HepG2 (cell line): ENCODE results near the gene CAND2. TPM values are rescaled to one million over a fixed set of nuclear protein-coding genes. Genes with fewer than 3 reads are reported as not detected.

Experiments used
- ATF7 ChIP-seq, 2 experiments: fragments of 450-650 bp in 1 of 2; sonication (generic) in 1 of 2; formaldehyde crosslinking in 1 of 2; IDR thresholded peaks; 2 replicates each; pipeline versions ENCODE4 v1.4.0 to v1.6.1; 2016 to 2020; ENCODE audit warnings: antibody characterized with exemption in 1 of 2, mild to moderate bottlenecking in 1 of 2, missing genetic modification reagents in 1 of 2
- ELF3 ChIP-seq: IDR thresholded peaks from 2 replicates; pipeline ENCODE4 v1.6.1; 2016; ENCODE audit warnings: missing genetic modification reagents, missing compliant biosample characterization
- HNF4G ChIP-seq, 2 experiments: sonication (generic) in 1 of 2; formaldehyde crosslinking in 1 of 2; IDR thresholded peaks; 2 replicates each; pipeline versions ENCODE4 v1.4.0 to v1.6.1; 2011 to 2020; ENCODE audit warnings: borderline replicate concordance in 2 of 2, low read depth in 2 of 2, mild to moderate bottlenecking in 2 of 2, low read length in 1 of 2, missing genetic modification reagents in 1 of 2, moderate library complexity in 1 of 2
- HOXA7 ChIP-seq: sonication (generic); formaldehyde crosslinking; IDR thresholded peaks from 2 replicates; pipeline ENCODE4 v1.8.1; 2022; ENCODE audit warnings: mild to moderate bottlenecking, missing genetic modification reagents, moderate library complexity
- KLF16 ChIP-seq, 2 experiments: sonication (generic) in 1 of 2; formaldehyde crosslinking in 1 of 2; IDR thresholded peaks; 2 replicates each; pipeline versions ENCODE4 v1.6.1 to v1.8.0; 2016 to 2023; ENCODE audit warnings: missing genetic modification reagents in 2 of 2, missing compliant biosample characterization in 1 of 2
- KLF9 ChIP-seq: IDR thresholded peaks from 2 replicates; pipeline ENCODE4 v1.6.1; 2016; ENCODE audit warnings: low read depth
- MXI1 ChIP-seq: IDR thresholded peaks from 3 replicates; pipeline ENCODE4 v1.6.1; 2012; ENCODE audit warnings: low read depth, low read length, inconsistent platforms, borderline replicate concordance
- POLR2A ChIP-seq, 2 experiments: IDR thresholded peaks; 2 replicates each; pipeline ENCODE4 v1.6.1; 2011; ENCODE audit warnings: low read depth in 2 of 2, low read length in 2 of 2, mild to moderate bottlenecking in 1 of 2, moderate library complexity in 1 of 2; ENCODE audit not compliant: insufficient read depth in 1 of 2
- RBFOX2 ChIP-seq: fragments of 200-400 bp; formaldehyde crosslinking; IDR thresholded peaks from 2 replicates; pipeline ENCODE4 v1.6.1; 2017; ENCODE audit warnings: low read depth, mild to moderate bottlenecking, low read length
- STAG1 ChIP-seq: sonication (generic); formaldehyde crosslinking; IDR thresholded peaks from 2 replicates; pipeline ENCODE4 v1.4.0; 2020; ENCODE audit warnings: missing genetic modification reagents
- ZFP37 ChIP-seq: sonication (generic); formaldehyde crosslinking; IDR thresholded peaks from 2 replicates; pipeline ENCODE4 v1.4.0; 2020; ENCODE audit warnings: missing genetic modification reagents, borderline replicate concordance
- ZKSCAN1 ChIP-seq: fragments of 150-350 bp; IDR thresholded peaks from 2 replicates; pipeline ENCODE4 v1.6.1; 2014; ENCODE audit warnings: low read length
- ZNF136 ChIP-seq: sonication (generic); formaldehyde crosslinking; IDR thresholded peaks from 2 replicates; pipeline ENCODE4 v1.8.1; 2022; ENCODE audit warnings: low read depth, mild to moderate bottlenecking, moderate library complexity, missing genetic modification reagents
- ZNF232 ChIP-seq: sonication (generic); formaldehyde crosslinking; IDR thresholded peaks from 2 replicates; pipeline ENCODE4 v1.4.0; 2020; ENCODE audit warnings: missing genetic modification reagents, borderline replicate concordance
- ZNF350 ChIP-seq: sonication (generic); formaldehyde crosslinking; IDR thresholded peaks from 2 replicates; pipeline ENCODE4 v1.4.0; 2020; ENCODE audit warnings: mild to moderate bottlenecking, low read depth, missing genetic modification reagents, borderline replicate concordance
- ZNF558 ChIP-seq: sonication (generic); formaldehyde crosslinking; IDR thresholded peaks from 2 replicates; pipeline ENCODE4 v1.9.0; 2022; ENCODE audit warnings: mild to moderate bottlenecking, missing genetic modification reagents, borderline replicate concordance
- ZNF569 ChIP-seq: sonication (generic); formaldehyde crosslinking; IDR thresholded peaks from 2 replicates; pipeline ENCODE4 v1.5.0; 2020; ENCODE audit warnings: mild to moderate bottlenecking, missing genetic modification reagents, moderate library complexity, borderline replicate concordance
- ZNF776 ChIP-seq: sonication (generic); formaldehyde crosslinking; IDR thresholded peaks from 2 replicates; pipeline ENCODE4 v1.4.0; 2020; ENCODE audit warnings: mild to moderate bottlenecking, missing genetic modification reagents
- ZNF780A ChIP-seq: sonication (generic); formaldehyde crosslinking; IDR thresholded peaks from 2 replicates; pipeline ENCODE4 v1.8.0; 2022; ENCODE audit warnings: mild to moderate bottlenecking, missing genetic modification reagents, moderate library complexity
- ZNF816 ChIP-seq: sonication (generic); formaldehyde crosslinking; IDR thresholded peaks from 2 replicates; pipeline ENCODE4 v1.8.0; 2022; ENCODE audit warnings: missing genetic modification reagents, mild to moderate bottlenecking, borderline replicate concordance
- polyA plus RNA-seq, 8 experiments: library from polyadenylated mRNA; depleted of rRNA in 3 of 8; stranded (reverse) in 7 of 8; unstranded in 1 of 8; fragments of >200 nt; fragmentation: Illumina TruSeq in 4 of 8; extraction: Trizol in 4 of 8; gene quantifications; 2 replicates each; pipeline versions ENCODE4 v1.2.1 to v1.2.3, GENCODE V29; 2011 to 2016; ENCODE audit warnings: low read depth in 4 of 8, missing spikeins in 1 of 8, mixed read lengths in 1 of 8; ENCODE audit not compliant: insufficient read depth in 1 of 8
- total RNA-seq, 5 experiments: library from RNA; depleted of rRNA; stranded (reverse); fragments of >200 nt; fragmentation: Illumina TruSeq; extraction: Trizol; gene quantifications; 2 replicates each; pipeline ENCODE4 v1.2.3, GENCODE V29; 2016; ENCODE audit warnings: low read depth in 1 of 5
- TF ChIP-seq, protein P1 (sequence below): sonication (generic); formaldehyde crosslinking; IDR thresholded peaks from 2 replicates; pipeline ENCODE4 v1.5.0; 2020; ENCODE audit warnings: missing genetic modification reagents
- TF ChIP-seq, protein P2 (sequence below): sonication (generic); formaldehyde crosslinking; IDR thresholded peaks from 2 replicates; pipeline ENCODE4 v1.4.0; 2020; ENCODE audit warnings: missing genetic modification reagents
- TF ChIP-seq, protein P3 (sequence below): sonication (generic); formaldehyde crosslinking; IDR thresholded peaks from 2 replicates; pipeline ENCODE4 v1.8.1; 2023; ENCODE audit warnings: mild to moderate bottlenecking, missing genetic modification reagents, borderline replicate concordance
- TF ChIP-seq, protein P4 (sequence below): sonication (generic); formaldehyde crosslinking; IDR thresholded peaks from 2 replicates; pipeline ENCODE4 v1.5.0; 2020; ENCODE audit warnings: missing genetic modification reagents, mild to moderate bottlenecking, borderline replicate concordance

Gene CAND2
- total and polyA plus RNA-seq, 2 of the 13 experiments (the other 11 are each of a cell fraction or from before 2014, with no cell fraction given): 0.01 TPM; not detected in 1

DNA sequence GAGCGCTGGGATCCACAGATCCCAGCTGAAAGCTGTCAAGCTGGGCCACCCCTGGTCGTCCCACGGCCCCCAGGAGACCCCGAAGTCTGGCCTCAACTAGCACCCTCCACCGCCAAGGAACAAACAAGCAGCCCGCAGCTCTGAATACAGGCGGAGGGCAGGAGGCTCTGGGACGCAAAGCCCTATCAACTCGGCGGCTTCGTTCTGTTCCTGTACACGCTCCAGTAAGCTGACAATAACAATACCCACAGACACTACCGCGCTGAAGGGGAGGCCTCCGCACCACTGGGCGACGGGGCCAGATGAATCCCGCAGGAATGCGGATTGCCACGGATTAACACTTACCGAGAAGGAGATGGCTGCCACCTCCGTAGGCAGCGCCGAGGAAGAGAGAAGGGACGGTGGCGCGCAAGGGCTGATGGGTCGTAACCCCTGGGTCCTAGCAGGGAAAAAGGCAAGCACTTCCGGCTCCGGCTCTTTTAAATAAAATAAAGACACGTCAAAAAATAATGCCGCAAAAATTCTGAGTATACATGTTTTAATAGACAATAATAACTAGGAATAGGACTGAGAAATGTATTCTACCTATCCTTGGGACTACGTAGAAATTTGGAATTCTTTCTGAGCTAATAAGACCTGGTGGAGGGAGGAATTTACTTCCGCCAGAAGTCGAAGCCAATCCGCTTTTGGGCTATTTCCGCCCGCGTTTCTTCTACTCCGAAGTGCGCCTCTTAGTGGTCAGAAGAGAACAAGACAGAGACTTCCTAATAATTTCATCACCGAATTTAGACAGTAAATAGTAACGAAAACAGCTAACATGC lies 44.9 kb downstream of the CAND2 start, which contains the start of gene RPL32 (continued):
- no peak for TF ChIP-seq ZKSCAN1
- TF ChIP-seq ZNF136 (CRISPR knock-in tag): no peak
- peak; percentile 98 to 99 for TF ChIP-seq POLR2A (IDR thresholded peaks at IDR 0.05; ENCODE audit: insufficient read depth in 1 of 2, low read depth in 2 of 2, low read length in 2 of 2)
- TF ChIP-seq HNF4G (IDR thresholded peaks at IDR 0.05; ENCODE audit: borderline replicate concordance, low read depth, low read length): no peak
- TF ChIP-seq HNF4G (CRISPR knock-in tag; IDR thresholded peaks at IDR 0.05; ENCODE audit: borderline replicate concordance, low read depth): no peak
- TF ChIP-seq ZNF816 (CRISPR knock-in tag): no peak
- TF ChIP-seq ZFP37 (CRISPR knock-in tag): peak; percentile 56; the same call in 1 of the 2 replicates
- TF ChIP-seq ZNF569 (CRISPR knock-in tag): no peak
- TF ChIP-seq HOXA7 (CRISPR knock-in tag): no peak
- TF ChIP-seq, protein P1, sequence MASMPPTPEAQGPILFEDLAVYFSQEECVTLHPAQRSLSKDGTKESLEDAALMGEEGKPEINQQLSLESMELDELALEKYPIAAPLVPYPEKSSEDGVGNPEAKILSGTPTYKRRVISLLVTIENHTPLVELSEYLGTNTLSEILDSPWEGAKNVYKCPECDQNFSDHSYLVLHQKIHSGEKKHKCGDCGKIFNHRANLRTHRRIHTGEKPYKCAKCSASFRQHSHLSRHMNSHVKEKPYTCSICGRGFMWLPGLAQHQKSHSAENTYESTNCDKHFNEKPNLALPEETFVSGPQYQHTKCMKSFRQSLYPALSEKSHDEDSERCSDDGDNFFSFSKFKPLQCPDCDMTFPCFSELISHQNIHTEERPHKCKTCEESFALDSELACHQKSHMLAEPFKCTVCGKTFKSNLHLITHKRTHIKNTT (CRISPR knock-in tag): no peak
- TF ChIP-seq ATF7 (IDR thresholded peaks at IDR 0.05): no peak
- no peak for TF ChIP-seq ATF7 (CRISPR knock-in tag; IDR thresholded peaks at IDR 0.05)
- no peak for TF ChIP-seq KLF9 (CRISPR knock-in tag)
- TF ChIP-seq STAG1 (CRISPR knock-in tag): no peak
- TF ChIP-seq KLF16 (CRISPR knock-in tag; IDR thresholded peaks at IDR 0.05): peak in 1 of 2 experiments; percentile 81; a peak in 2 of 4 replicates
- TF ChIP-seq ZNF558: no peak
- TF ChIP-seq ZNF232: peak; percentile 76; the same call in 1 of the 2 replicates
- TF ChIP-seq ZNF350 (CRISPR knock-in tag): peak; percentile 56; the same call in 1 of the 2 replicates
- TF ChIP-seq ZNF776 (CRISPR knock-in tag): no peak
- peak; percentile 73; the same call in 1 of the 3 replicates for TF ChIP-seq MXI1
- TF ChIP-seq, protein P2, sequence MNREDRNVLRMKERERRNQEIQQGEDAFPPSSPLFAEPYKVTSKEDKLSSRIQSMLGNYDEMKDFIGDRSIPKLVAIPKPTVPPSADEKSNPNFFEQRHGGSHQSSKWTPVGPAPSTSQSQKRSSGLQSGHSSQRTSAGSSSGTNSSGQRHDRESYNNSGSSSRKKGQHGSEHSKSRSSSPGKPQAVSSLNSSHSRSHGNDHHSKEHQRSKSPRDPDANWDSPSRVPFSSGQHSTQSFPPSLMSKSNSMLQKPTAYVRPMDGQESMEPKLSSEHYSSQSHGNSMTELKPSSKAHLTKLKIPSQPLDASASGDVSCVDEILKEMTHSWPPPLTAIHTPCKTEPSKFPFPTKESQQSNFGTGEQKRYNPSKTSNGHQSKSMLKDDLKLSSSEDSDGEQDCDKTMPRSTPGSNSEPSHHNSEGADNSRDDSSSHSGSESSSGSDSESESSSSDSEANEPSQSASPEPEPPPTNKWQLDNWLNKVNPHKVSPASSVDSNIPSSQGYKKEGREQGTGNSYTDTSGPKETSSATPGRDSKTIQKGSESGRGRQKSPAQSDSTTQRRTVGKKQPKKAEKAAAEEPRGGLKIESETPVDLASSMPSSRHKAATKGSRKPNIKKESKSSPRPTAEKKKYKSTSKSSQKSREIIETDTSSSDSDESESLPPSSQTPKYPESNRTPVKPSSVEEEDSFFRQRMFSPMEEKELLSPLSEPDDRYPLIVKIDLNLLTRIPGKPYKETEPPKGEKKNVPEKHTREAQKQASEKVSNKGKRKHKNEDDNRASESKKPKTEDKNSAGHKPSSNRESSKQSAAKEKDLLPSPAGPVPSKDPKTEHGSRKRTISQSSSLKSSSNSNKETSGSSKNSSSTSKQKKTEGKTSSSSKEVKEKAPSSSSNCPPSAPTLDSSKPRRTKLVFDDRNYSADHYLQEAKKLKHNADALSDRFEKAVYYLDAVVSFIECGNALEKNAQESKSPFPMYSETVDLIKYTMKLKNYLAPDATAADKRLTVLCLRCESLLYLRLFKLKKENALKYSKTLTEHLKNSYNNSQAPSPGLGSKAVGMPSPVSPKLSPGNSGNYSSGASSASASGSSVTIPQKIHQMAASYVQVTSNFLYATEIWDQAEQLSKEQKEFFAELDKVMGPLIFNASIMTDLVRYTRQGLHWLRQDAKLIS (CRISPR knock-in tag): 0 out of 2 replicates have a peak, but pooled peaks have one; percentile 42
- TF ChIP-seq, protein P3, sequence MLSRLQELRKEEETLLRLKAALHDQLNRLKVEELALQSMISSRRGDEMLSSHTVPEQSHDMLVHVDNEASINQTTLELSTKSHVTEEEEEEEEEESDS (CRISPR knock-in tag): no peak
- peak; percentile 34 for TF ChIP-seq ELF3 (CRISPR knock-in tag)
- no peak for TF ChIP-seq ZNF780A (CRISPR knock-in tag)
- TF ChIP-seq RBFOX2: peak; percentile 63
- TF ChIP-seq, protein P4, sequence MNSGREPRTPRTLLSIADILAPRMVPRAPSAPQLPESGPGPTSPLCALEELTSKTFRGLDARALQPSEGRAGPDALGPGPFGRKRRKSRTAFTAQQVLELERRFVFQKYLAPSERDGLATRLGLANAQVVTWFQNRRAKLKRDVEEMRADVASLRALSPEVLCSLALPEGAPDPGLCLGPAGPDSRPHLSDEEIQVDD (CRISPR knock-in tag): no peak
